HCT116 (cell line): ENCODE measurements around the gene AARSD1. TPM values are rescaled to one million over a fixed set of nuclear protein-coding genes. Genes with fewer than 3 reads are reported as not detected.

Source experiments
- ATAC-seq: fragments of 200-7000 bp; cut with Tn5 transposase; 2 replicates; pipeline ENCODE4 v1.9.1; 2020; ENCODE audit warnings: mild to moderate bottlenecking, moderate library complexity
- BruUV-seq: library from RNA; stranded (reverse); fragments of 400-500 nt; replicated peaks from 2 replicates; lab custom pipeline; 2021; lab: Mats Ljungman, UMichigan
- CTCF ChIA-PET: fragments of 300-600 bp; sonication (Branson Sonifier 250); formaldehyde crosslinking; loops from one replicate; lab custom pipeline; 2021; ENCODE audit warnings: antibody characterized with exemption; lab: Charles Lee
- POLR2A ChIA-PET: fragments of 300-600, 350-600 bp; sonication (Branson Sonifier 250); formaldehyde crosslinking; loops from one replicate; lab custom pipeline; 2021; ENCODE audit warnings: antibody characterized with exemption; lab: Charles Lee
- RAD21 ChIA-PET, 2 experiments: fragments of 300-600 bp; sonication (Branson Sonifier 250); formaldehyde crosslinking; loops; one replicate each; lab custom pipeline; 2023; ENCODE audit warnings: low total read pairs in 2 of 2; ENCODE audit not compliant: uncharacterized antibody in 2 of 2, unreplicated experiment in 2 of 2, low non-redundant PET in 1 of 2; lab: Charles Lee
- DNase-seq: peaks from one replicate; pipeline ENCODE4 v3.0.0-alpha.2; 2010; ENCODE audit warnings: low read depth, low spot score
- H2AFZ ChIP-seq: fragments of 200-600 bp; shearing (Covaris generic), sonication (generic); 2 replicates; pipeline ENCODE4 v1.6.1; 2017; ENCODE audit warnings: low read depth, mixed run types, mixed read lengths, antibody characterized with exemption, low read length; ENCODE audit not compliant: poor library complexity, severe bottlenecking
- H3K27ac ChIP-seq: 2 replicates; pipeline ENCODE4 v1.5.1; 2012; ENCODE audit warnings: low read depth, low read length
- H3K27me3 ChIP-seq: fragments of 200-600 bp; sonication (generic); 2 replicates; pipeline ENCODE4 v1.6.1; 2016; ENCODE audit warnings: mixed run types, low read length, mixed read lengths; ENCODE audit not compliant: insufficient read depth
- H3K36me3 ChIP-seq, 2 experiments: fragments of 200-500 bp in 1 of 2; fragments of 200-600 bp in 1 of 2; sonication (Bioruptor generic) in 1 of 2; sonication (generic) in 1 of 2; 2 replicates each; pipeline versions ENCODE4 v1.5.1 to v1.6.1; 2014 to 2016; ENCODE audit warnings: low read length in 2 of 2, inconsistent platforms in 1 of 2, mixed read lengths in 1 of 2, mixed run types in 1 of 2; ENCODE audit not compliant: insufficient read depth in 2 of 2, control insufficient read depth in 1 of 2
- H3K4me1 ChIP-seq, 2 experiments: fragments of 200-600 bp in 1 of 2; sonication (generic) in 1 of 2; 2 replicates each; pipeline versions ENCODE4 v1.5.1 to v1.6.1; 2012 to 2017; ENCODE audit warnings: low read length in 2 of 2, inconsistent platforms in 1 of 2, mild to moderate bottlenecking in 1 of 2, mixed read lengths in 1 of 2, mixed run types in 1 of 2, moderate library complexity in 1 of 2; ENCODE audit not compliant: insufficient read depth in 2 of 2, control insufficient read depth in 1 of 2
- H3K4me2 ChIP-seq: fragments of 200-600 bp; sonication (generic); 2 replicates; pipeline ENCODE4 v1.6.1; 2017; ENCODE audit warnings: mixed run types, low read length, mixed read lengths
- H3K4me3 ChIP-seq, 2 experiments: fragments of 200-600 bp in 1 of 2; sonication (generic) in 1 of 2; replicated peaks in 1 of 2; 2 replicates each; pipeline ENCODE4 v1.5.1; 2011 to 2016; ENCODE audit warnings: low read length in 2 of 2, control low read depth in 1 of 2, low read depth in 1 of 2, mild to moderate bottlenecking in 1 of 2, mixed read lengths in 1 of 2, mixed run types in 1 of 2
- H3K79me2 ChIP-seq: fragments of 200-600 bp; sonication (generic); 2 replicates; pipeline ENCODE4 v1.6.1; 2017; ENCODE audit warnings: mild to moderate bottlenecking, mixed run types, low read length, moderate library complexity, mixed read lengths; ENCODE audit not compliant: insufficient read depth
- H3K9ac ChIP-seq: fragments of 200-600 bp; sonication (generic); 2 replicates; pipeline ENCODE4 v1.6.1; 2016; ENCODE audit warnings: low read length, mixed read lengths
- H3K9me2 ChIP-seq: fragments of 200-600 bp; sonication (generic), shearing (Covaris generic); 2 replicates; pipeline ENCODE4 v1.6.1; 2017; ENCODE audit warnings: mixed run types, mild to moderate bottlenecking, moderate library complexity; ENCODE audit not compliant: insufficient read depth
- H3K9me3 ChIP-seq, 2 experiments: fragments of 200-500 bp in 1 of 2; fragments of 200-600 bp in 1 of 2; sonication (Bioruptor generic) in 1 of 2; sonication (generic) in 1 of 2; 2 replicates each; pipeline ENCODE4 v1.6.1; 2014 to 2017; ENCODE audit warnings: low read length in 2 of 2, mixed read lengths in 2 of 2, inconsistent platforms in 1 of 2, low read depth in 1 of 2, mild to moderate bottlenecking in 1 of 2, mixed run types in 1 of 2, moderate library complexity in 1 of 2; ENCODE audit not compliant: control insufficient read depth in 1 of 2, insufficient read depth in 1 of 2
- H4K20me1 ChIP-seq: fragments of 200-600 bp; sonication (generic), shearing (Covaris generic); 2 replicates; pipeline ENCODE4 v1.6.1; 2017; ENCODE audit warnings: mixed run types, mild to moderate bottlenecking, moderate library complexity; ENCODE audit not compliant: insufficient read depth
- ATF3 ChIP-seq: IDR thresholded peaks from 2 replicates; pipeline ENCODE4 v1.6.1; 2012
- CBX3 ChIP-seq: IDR thresholded peaks from 2 replicates; pipeline ENCODE4 v1.6.1; 2012; ENCODE audit warnings: low read depth
- CEBPB ChIP-seq: IDR thresholded peaks from 2 replicates; pipeline ENCODE4 v1.6.1; 2012; ENCODE audit warnings: low read depth
- EGR1 ChIP-seq: IDR thresholded peaks from 2 replicates; pipeline ENCODE4 v1.6.1; 2012; ENCODE audit warnings: low read depth
- ELF1 ChIP-seq: IDR thresholded peaks from 2 replicates; pipeline ENCODE4 v1.6.1; 2012; ENCODE audit warnings: low read depth, borderline replicate concordance
- EZH2 ChIP-seq: fragments of 200-600 bp; sonication (generic); IDR thresholded peaks from 2 replicates; pipeline ENCODE4 v1.6.1; 2017; ENCODE audit warnings: antibody characterized with exemption, mixed run types
- FOSL1 ChIP-seq: IDR thresholded peaks from 2 replicates; pipeline ENCODE4 v1.6.1; 2012; ENCODE audit warnings: low read depth
- JUND ChIP-seq: IDR thresholded peaks from 2 replicates; pipeline ENCODE4 v1.6.1; 2012
- MAX ChIP-seq: IDR thresholded peaks from 2 replicates; pipeline ENCODE4 v1.6.1; 2012
- POLR2A ChIP-seq: IDR thresholded peaks from 2 replicates; pipeline ENCODE4 v1.7.0; 2011; ENCODE audit warnings: borderline replicate concordance; ENCODE audit not compliant: insufficient read depth, insufficient read length; ENCODE audit errors: extremely low read depth
- POLR2AphosphoS5 ChIP-seq: IDR thresholded peaks from 2 replicates; pipeline ENCODE4 v1.6.1; 2011; ENCODE audit warnings: mild to moderate bottlenecking, low read depth, low read length, moderate library complexity
- RAD21 ChIP-seq: IDR thresholded peaks from 2 replicates; pipeline ENCODE4 v1.6.1; 2012; ENCODE audit warnings: low read depth, mild to moderate bottlenecking
- SIN3A ChIP-seq: IDR thresholded peaks from 2 replicates; pipeline ENCODE4 v1.6.1; 2012; ENCODE audit warnings: low read depth
- SRF ChIP-seq: IDR thresholded peaks from 2 replicates; pipeline ENCODE4 v1.6.1; 2012; ENCODE audit warnings: low read depth
- YY1 ChIP-seq: IDR thresholded peaks from 2 replicates; pipeline ENCODE4 v1.6.1; 2011; ENCODE audit warnings: low read length, low read depth, moderate library complexity, mild to moderate bottlenecking; ENCODE audit not compliant: insufficient replicate concordance; ENCODE audit errors: extremely low read depth
- ZFX ChIP-seq: fragments of 450-650 bp; IDR thresholded peaks from 2 replicates; pipeline ENCODE4 v1.6.1; 2017
- intact Hi-C: fragments of 100-400 bp; cut with micrococcal nuclease; formaldehyde crosslinking; loops from 2 replicates; pipeline ENCODE4 v1.10.0; 2022
- total RNA-seq: library from RNA; stranded (reverse); gene quantifications from one replicate; pipeline ENCODE4 v1.2.1, GENCODE V29; 2021; ENCODE audit not compliant: unreplicated experiment
- TF ChIP-seq, protein P1 (sequence below), 3 experiments: fragments of 200-600 bp in 1 of 3; sonication (generic) in 1 of 3; IDR thresholded peaks in 2 of 3; conservative IDR thresholded peaks in 1 of 3; 2 replicates each; pipeline ENCODE4 v1.5.1; 2012 to 2017; ENCODE audit warnings: low read depth in 2 of 3, low read length in 2 of 3, antibody characterized with exemption in 1 of 3, borderline replicate concordance in 1 of 3, control low read depth in 1 of 3, mild to moderate bottlenecking in 1 of 3, mixed read lengths in 1 of 3, mixed run types in 1 of 3, moderate library complexity in 1 of 3; ENCODE audit not compliant: insufficient read depth in 1 of 3
- TF ChIP-seq, protein P2 (sequence below): IDR thresholded peaks from 2 replicates; pipeline ENCODE4 v1.6.1; 2011; ENCODE audit warnings: mild to moderate bottlenecking, low read length, moderate library complexity; ENCODE audit not compliant: insufficient replicate concordance; ENCODE audit errors: extremely low read depth

Gene AARSD1
- total RNA-seq, 1 experiment from 2014 or later = 65.9 TPM

DNA sequence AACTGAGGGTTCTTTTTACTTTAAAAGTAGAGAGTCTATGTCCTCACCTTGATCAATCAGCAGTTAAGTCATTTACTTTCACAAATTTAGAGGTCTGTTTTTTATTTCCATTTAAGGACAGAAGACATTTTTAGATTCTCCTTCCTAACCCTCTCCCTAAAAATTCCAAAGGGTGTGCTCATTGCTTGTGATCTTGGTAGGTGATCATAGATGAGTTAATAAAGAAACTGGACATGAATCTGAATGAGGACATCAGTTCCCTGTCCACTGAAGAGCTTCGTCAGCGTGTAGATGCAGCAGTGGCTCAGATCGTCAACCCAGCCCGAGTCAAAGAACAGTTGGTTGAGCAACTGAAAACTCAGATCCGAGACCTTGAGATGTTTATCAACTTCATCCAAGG is 24.9 kb upstream of the AARSD1 start:
- H3K79me2 ChIP-seq = peaks cover 14% of the 10 kb centered on the region
- peaks cover 0 to 15% of the 10 kb centered on the region in 2 experiments; a peak in 2 of 4 replicates for H3K4me1 ChIP-seq
- no TSS peak for BruUV-seq
- DNase-seq (no peak), ATAC-seq (no peak)
- H4K20me1 ChIP-seq = no peaks in the 10 kb centered on the region
- H3K9me2 ChIP-seq = no peaks in the 10 kb centered on the region
- intact Hi-C loops = no loop called here
- CTCF ChIA-PET = no interaction called here
- H2AFZ ChIP-seq = no peak overlapping the region
- RAD21 ChIA-PET = interaction anchor here in 1 of 2 experiments (0.5 kb wide), 1 partner anchor 327 kb away, joined by 9 read pairs; no protein-coding TSS in a partner anchor
- H3K4me2 ChIP-seq = no peak overlapping the region
- TF ChIP-seq CEBPB = no peak
- H3K27ac ChIP-seq = no peak overlapping the region
- no peak overlapping the region for H3K9ac ChIP-seq
- POLR2A ChIA-PET = interaction anchor here (1.0 kb wide), 1 partner anchor 9 kb away, joined by 3 read pairs; the partner anchor contains the start of gene RPL27
- no peak overlapping the region for H3K4me3 ChIP-seq
- no peaks in the 10 kb centered on the region for H3K27me3 ChIP-seq
- H3K36me3 ChIP-seq = peaks cover 43 to 47% of the 10 kb centered on the region in 2 experiments; a peak in 3 of 4 replicates
- H3K9me3 ChIP-seq = no peaks in the 10 kb centered on the region

GRCh38 chr17:42985225-42985624 is 21.0 kb upstream of the AARSD1 start:
- ChIA-PET RAD21 (no interaction called here), CTCF (interaction anchor here (1.4 kb wide), 1 partner anchor 12 kb away, joined by 5 read pairs; no protein-coding TSS in a partner anchor)
- no peak for TF ChIP-seq ZFX
- TF ChIP-seq ELF1 = no peak
- TF ChIP-seq POLR2A = no peak
- TF ChIP-seq JUND = no peak
- no peak for TF ChIP-seq CBX3
- TF ChIP-seq, protein P1, sequence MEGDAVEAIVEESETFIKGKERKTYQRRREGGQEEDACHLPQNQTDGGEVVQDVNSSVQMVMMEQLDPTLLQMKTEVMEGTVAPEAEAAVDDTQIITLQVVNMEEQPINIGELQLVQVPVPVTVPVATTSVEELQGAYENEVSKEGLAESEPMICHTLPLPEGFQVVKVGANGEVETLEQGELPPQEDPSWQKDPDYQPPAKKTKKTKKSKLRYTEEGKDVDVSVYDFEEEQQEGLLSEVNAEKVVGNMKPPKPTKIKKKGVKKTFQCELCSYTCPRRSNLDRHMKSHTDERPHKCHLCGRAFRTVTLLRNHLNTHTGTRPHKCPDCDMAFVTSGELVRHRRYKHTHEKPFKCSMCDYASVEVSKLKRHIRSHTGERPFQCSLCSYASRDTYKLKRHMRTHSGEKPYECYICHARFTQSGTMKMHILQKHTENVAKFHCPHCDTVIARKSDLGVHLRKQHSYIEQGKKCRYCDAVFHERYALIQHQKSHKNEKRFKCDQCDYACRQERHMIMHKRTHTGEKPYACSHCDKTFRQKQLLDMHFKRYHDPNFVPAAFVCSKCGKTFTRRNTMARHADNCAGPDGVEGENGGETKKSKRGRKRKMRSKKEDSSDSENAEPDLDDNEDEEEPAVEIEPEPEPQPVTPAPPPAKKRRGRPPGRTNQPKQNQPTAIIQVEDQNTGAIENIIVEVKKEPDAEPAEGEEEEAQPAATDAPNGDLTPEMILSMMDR (IDR thresholded peaks at IDR 0.05 in 2 of 3, conservative IDR thresholded peaks at IDR 0.05 in 1 of 3; ENCODE audit: borderline replicate concordance in 1 of 3, insufficient read depth in 1 of 3, low read depth in 2 of 3, low read length in 2 of 3) = no peak
- TF ChIP-seq SRF = no peak
- TF ChIP-seq CEBPB = no peak
- no peak for TF ChIP-seq ATF3
- no peak for TF ChIP-seq EZH2
- TF ChIP-seq EGR1 = no peak
- TF ChIP-seq FOSL1 = no peak
- TF ChIP-seq, protein P2, sequence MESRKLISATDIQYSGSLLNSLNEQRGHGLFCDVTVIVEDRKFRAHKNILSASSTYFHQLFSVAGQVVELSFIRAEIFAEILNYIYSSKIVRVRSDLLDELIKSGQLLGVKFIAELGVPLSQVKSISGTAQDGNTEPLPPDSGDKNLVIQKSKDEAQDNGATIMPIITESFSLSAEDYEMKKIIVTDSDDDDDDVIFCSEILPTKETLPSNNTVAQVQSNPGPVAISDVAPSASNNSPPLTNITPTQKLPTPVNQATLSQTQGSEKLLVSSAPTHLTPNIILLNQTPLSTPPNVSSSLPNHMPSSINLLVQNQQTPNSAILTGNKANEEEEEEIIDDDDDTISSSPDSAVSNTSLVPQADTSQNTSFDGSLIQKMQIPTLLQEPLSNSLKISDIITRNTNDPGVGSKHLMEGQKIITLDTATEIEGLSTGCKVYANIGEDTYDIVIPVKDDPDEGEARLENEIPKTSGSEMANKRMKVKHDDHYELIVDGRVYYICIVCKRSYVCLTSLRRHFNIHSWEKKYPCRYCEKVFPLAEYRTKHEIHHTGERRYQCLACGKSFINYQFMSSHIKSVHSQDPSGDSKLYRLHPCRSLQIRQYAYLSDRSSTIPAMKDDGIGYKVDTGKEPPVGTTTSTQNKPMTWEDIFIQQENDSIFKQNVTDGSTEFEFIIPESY = no peak
- no peak for TF ChIP-seq MAX
- no peak for TF ChIP-seq SIN3A
- TF ChIP-seq YY1 = no peak
- no peak for TF ChIP-seq POLR2AphosphoS5
- no peak for TF ChIP-seq RAD21

More at GRCh38 chr17:42985225-42985624, 21.0 kb upstream of the AARSD1 start:
- Histone ChIP-seq H3K4me2 (no peak overlapping the region), H3K9me2 (no peaks in the 10 kb centered on the region), H3K4me3 (no peak overlapping the region), H3K9me3 (no peaks in the 10 kb centered on the region), H3K27ac (no peak overlapping the region), H3K27me3 (no peaks in the 10 kb centered on the region), H3K4me1 (peaks cover 0 to 25% of the 10 kb centered on the region in 2 experiments; a peak in 2 of 4 replicates), H2AFZ (no peak overlapping the region), H3K36me3 (peaks cover 27 to 36% of the 10 kb centered on the region in 2 experiments; a peak in 3 of 4 replicates), H4K20me1 (no peaks in the 10 kb centered on the region), H3K79me2 (peaks cover 40% of the 10 kb centered on the region), H3K9ac (no peak overlapping the region)
- ATAC-seq = no peak
- DNase-seq = no peak
- POLR2A ChIA-PET = interaction anchor here (1.7 kb wide), 1 partner anchor 13 kb away, joined by 8 read pairs; the partner anchor contains the start of gene RPL27
- BruUV-seq = no TSS peak
- intact Hi-C loops = no loop called here
